Measurements from ENCODE around the gene PIM2.

- TF ChIP-seq CTCF (CRISPR knock-in tag; IDR thresholded peaks at IDR 0.05) (no peak), ZNF138 (CRISPR knock-in tag; IDR thresholded peaks at IDR 0.05; ENCODE audit: low read depth) (no peak), JUND (CRISPR knock-in tag; IDR thresholded peaks at IDR 0.05) (no peak)
Observed at GRCh38 chrX:48890296-48890925, 28.4 kb downstream of the PIM2 start.

Measured in HepG2 (cell line).